ENCODE data around the gene PTPN11.

Gene PTPN11

GRCh38 chr12:112555621-112556233, 137.0 kb downstream of the PTPN11 start:
- no peak for DNase-seq

- DNase-seq: no peak
Observed at GRCh38 chr12:112557951-112558630, 139.3 kb downstream of the PTPN11 start.

All from T1000 (cell line).